DMS79 treated with DMSO at 0.1 percent for 48 hours (cell line): ENCODE data around the gene WWC2.
A peak's percentile ranks its signal among the peaks of the same experiment; 100 is the strongest.

Experiments
- DNase-seq: peaks from one replicate; lab custom pipeline; 2025; lab: John Stamatoyannopoulos, UW

Gene WWC2

GRCh38 chr4:183256756-183257385 lies 157.8 kb downstream of the WWC2 start:
- no peak for DNase-seq

GRCh38 chr4:183257808-183258207 lies 158.8 kb downstream of the WWC2 start:
- DNase-seq = no peak

- no peak for DNase-seq
Observed at GRCh38 chr4:183260491-183261151, 161.6 kb downstream of the WWC2 start.

GRCh38 chr4:183261953-183262775 lies 163.1 kb downstream of the WWC2 start:
- DNase-seq = peak; percentile 14

GRCh38 chr4:183262776-183263100 lies 163.7 kb downstream of the WWC2 start:
- no peak for DNase-seq

- no peak for DNase-seq
Observed at GRCh38 chr4:183263787-183264386, 164.8 kb downstream of the WWC2 start.

- DNase-seq = no peak
Observed at GRCh38 chr4:183264614-183265013, 165.6 kb downstream of the WWC2 start.

GRCh38 chr4:183266371-183266770 lies 167.3 kb downstream of the WWC2 start:
- DNase-seq = no peak

- no peak for DNase-seq
Observed at GRCh38 chr4:183268556-183268955, 169.5 kb downstream of the WWC2 start.

- no peak for DNase-seq
Observed at GRCh38 chr4:183272384-183272783, 173.3 kb downstream of the WWC2 start.

GRCh38 chr4:183276106-183276505 lies 177.0 kb downstream of the WWC2 start:
- DNase-seq = no peak

- peak; percentile 39 for DNase-seq
Observed at GRCh38 chr4:183284258-183284785, 185.3 kb downstream of the WWC2 start.

GRCh38 chr4:183284965-183285364 lies 185.9 kb downstream of the WWC2 start:
- no peak for DNase-seq

- DNase-seq = no peak
Observed at GRCh38 chr4:183285886-183286285, 186.8 kb downstream of the WWC2 start.

- DNase-seq = no peak
Observed at GRCh38 chr4:183286590-183287308, 187.7 kb downstream of the WWC2 start.

GRCh38 chr4:183287309-183287659 lies 188.2 kb downstream of the WWC2 start:
- DNase-seq = no peak

- no peak for DNase-seq
Observed at GRCh38 chr4:183287677-183288076, 188.6 kb downstream of the WWC2 start.

- DNase-seq = no peak
Observed at GRCh38 chr4:183288955-183289354, 189.9 kb downstream of the WWC2 start.

GRCh38 chr4:183289688-183290087 lies 190.6 kb downstream of the WWC2 start:
- no peak for DNase-seq

GRCh38 chr4:183291070-183291469 lies 192.0 kb downstream of the WWC2 start:
- no peak for DNase-seq

GRCh38 chr4:183295711-183296110 lies 196.7 kb downstream of the WWC2 start:
- no peak for DNase-seq

GRCh38 chr4:183297675-183298074 lies 198.6 kb downstream of the WWC2 start:
- no peak for DNase-seq
